Panc1 (cell line): Measurements from ENCODE around the gene PROZ. TPM values are rescaled to one million over a fixed set of nuclear protein-coding genes. Genes with fewer than 3 reads are reported as not detected.
A peak's percentile ranks its signal among the peaks of the same experiment; 100 is the strongest.

Experiments
- ATAC-seq: fragments of 200-7000 bp; cut with Tn5 transposase; 2 replicates; pipeline ENCODE4 v1.9.1; 2020; ENCODE audit warnings: mild to moderate bottlenecking, moderate library complexity
- BruUV-seq: library from RNA; stranded (reverse); fragments of 400-500 nt; replicated peaks from 2 replicates; lab custom pipeline; 2021; lab: Mats Ljungman, UMichigan
- CTCF ChIA-PET: fragments of 300-600 bp; sonication (Branson Sonifier 250); formaldehyde crosslinking; loops from one replicate; lab custom pipeline; 2022; ENCODE audit warnings: antibody characterized with exemption; lab: Charles Lee
- POLR2A ChIA-PET: fragments of 300-600 bp; sonication (Branson Sonifier 250); formaldehyde crosslinking; loops from one replicate; lab custom pipeline; 2022; ENCODE audit warnings: antibody characterized with exemption; lab: Charles Lee
- DNase-seq: peaks from one replicate; pipeline ENCODE4 v3.0.0-alpha.2; 2010; ENCODE audit warnings: low read depth, low spot score
- H3K27ac ChIP-seq: 2 replicates; pipeline ENCODE4 v1.5.1; 2011; ENCODE audit warnings: mild to moderate bottlenecking, low read length, inconsistent platforms
- H3K27me3 ChIP-seq: fragments of 200-500 bp; sonication (Bioruptor generic); 2 replicates; pipeline ENCODE4 v1.6.0; 2014; ENCODE audit warnings: low read length, inconsistent platforms; ENCODE audit not compliant: control insufficient read depth, insufficient read depth
- H3K36me3 ChIP-seq: fragments of 200-500 bp; sonication (Bioruptor generic); 2 replicates; pipeline ENCODE4 v1.5.1; 2014; ENCODE audit warnings: inconsistent platforms, mild to moderate bottlenecking, low read length, moderate library complexity; ENCODE audit not compliant: control insufficient read depth, insufficient read depth
- H3K4me1 ChIP-seq: 2 replicates; pipeline ENCODE4 v1.5.1; 2011; ENCODE audit warnings: inconsistent platforms, mild to moderate bottlenecking, low read length, moderate library complexity; ENCODE audit not compliant: control insufficient read depth, insufficient read depth
- H3K4me3 ChIP-seq, 2 experiments: 2 replicates each; pipeline ENCODE4 v1.5.1; 2011 to 2012; ENCODE audit warnings: low read depth in 2 of 2, low read length in 2 of 2, mild to moderate bottlenecking in 2 of 2, inconsistent platforms in 1 of 2, moderate library complexity in 1 of 2
- H3K9me3 ChIP-seq: fragments of 200-500 bp; sonication (Bioruptor generic); 2 replicates; pipeline ENCODE4 v1.5.1; 2014; ENCODE audit warnings: low read depth, mild to moderate bottlenecking, inconsistent platforms, low read length, moderate library complexity; ENCODE audit not compliant: control insufficient read depth, insufficient read depth
- CTCF ChIP-seq: fragments of 450-650 bp; IDR thresholded peaks from 2 replicates; pipeline ENCODE4 v1.5.1; 2017; ENCODE audit warnings: mild to moderate bottlenecking
- POLR2AphosphoS5 ChIP-seq: IDR thresholded peaks from 2 replicates; pipeline ENCODE4 v1.6.1; 2012; ENCODE audit warnings: mild to moderate bottlenecking, low read depth, low read length, moderate library complexity
- REST ChIP-seq, 2 experiments: IDR thresholded peaks; 2 replicates each; pipeline ENCODE4 v1.6.1; 2011 to 2012; ENCODE audit warnings: low read depth in 2 of 2, control low read depth in 1 of 2, low read length in 1 of 2, mild to moderate bottlenecking in 1 of 2, moderate library complexity in 1 of 2; ENCODE audit not compliant: insufficient read depth in 1 of 2
- SIN3A ChIP-seq: IDR thresholded peaks from 2 replicates; pipeline ENCODE4 v1.6.1; 2012; ENCODE audit warnings: low read depth, mild to moderate bottlenecking, low read length, moderate library complexity, borderline replicate concordance; ENCODE audit not compliant: insufficient read depth
- TCF7L2 ChIP-seq: IDR thresholded peaks from 2 replicates; pipeline ENCODE4 v1.6.1; 2011; ENCODE audit warnings: mild to moderate bottlenecking, low read depth, low read length, inconsistent platforms
- in situ Hi-C: cut with HindIII; loops from 2 replicates; pipeline ENCODE4 v1.10.0; 2016; ENCODE audit warnings: low sequenced_read_pairs, low pct_unique_long_range_greater_than_20kb
- intact Hi-C: fragments of 100-400 bp; cut with micrococcal nuclease; formaldehyde crosslinking; loops from one replicate; pipeline ENCODE4 v1.10.0; 2022; ENCODE audit not compliant: unreplicated experiment
- total RNA-seq: library from RNA; stranded (reverse); gene quantifications from one replicate; pipeline ENCODE4 v1.2.1, GENCODE V29; 2021; ENCODE audit not compliant: unreplicated experiment

Gene PROZ
- total RNA-seq, 1 experiment from 2014 or later: not detected

GRCh38 chr13:113151745-113152690, 6.4 kb upstream of the PROZ start:
- TF ChIP-seq REST (IDR thresholded peaks at IDR 0.05; ENCODE audit: insufficient read depth in 1 of 2, low read depth in 2 of 2, low read length in 1 of 2) (no peak), TCF7L2 (no peak), SIN3A (no peak), CTCF (no peak), POLR2AphosphoS5 (no peak)
- in situ Hi-C loops: no loop called here
- no peak for DNase-seq
- Histone ChIP-seq H3K4me3 (peak overlapping the region; percentile 38 to 64; a peak in 3 of 4 replicates), H3K27me3 (no peaks in the 10 kb centered on the region), H3K27ac (no peak overlapping the region), H3K36me3 (no peaks in the 10 kb centered on the region), H3K9me3 (no peaks in the 10 kb centered on the region), H3K4me1 (no peaks in the 10 kb centered on the region)
- CTCF ChIA-PET: no interaction called here
- peak; percentile 49 for ATAC-seq
- intact Hi-C loops: no loop called here
- POLR2A ChIA-PET: no interaction called here
- no TSS peak for BruUV-seq

- ATAC-seq: no peak
- intact Hi-C loops: no loop called here
- peak overlapping the region; percentile 79; the same call in 1 of the 2 replicates for H3K27ac ChIP-seq
- BruUV-seq: no TSS peak
- no peaks in the 10 kb centered on the region for H3K36me3 ChIP-seq
- peak overlapping the region; percentile 38 to 64 for H3K4me3 ChIP-seq
- H3K4me1 ChIP-seq: no peaks in the 10 kb centered on the region
- ChIA-PET POLR2A (no interaction called here), CTCF (no interaction called here)
- DNase-seq: no peak
- TF ChIP-seq REST (IDR thresholded peaks at IDR 0.05; ENCODE audit: insufficient read depth in 1 of 2, low read depth in 2 of 2, low read length in 1 of 2) (no peak), POLR2AphosphoS5 (no peak), CTCF (no peak), TCF7L2 (no peak), SIN3A (no peak)
- H3K27me3 ChIP-seq: no peaks in the 10 kb centered on the region
- H3K9me3 ChIP-seq: no peaks in the 10 kb centered on the region
- in situ Hi-C loops: no loop called here
Observed at GRCh38 chr13:113152691-113152983, 5.8 kb upstream of the PROZ start.
